NOMO-1 (cell line): ENCODE data around the gene DLEU7.

Experiments used
- DNase-seq, 2 experiments: peaks; one replicate each; lab custom pipeline; 2025; ENCODE audit not compliant: unreplicated experiment in 2 of 2; lab: John Stamatoyannopoulos, UW

DLEU7 gene

GRCh38 chr13:50843257-50844083 lies at the start of gene DLEU7:
DLEU7 (minus strand) TSS chr13:50843692; CDS start chr13:50843646, 46 bp downstream.
- no peak for DNase-seq

GRCh38 chr13:50892210-50892944 lies 48.9 kb upstream of the DLEU7 start:
- DNase-seq: no peak

GRCh38 chr13:50891206-50891605 lies 47.7 kb upstream of the DLEU7 start:
- DNase-seq: no peak

- no peak for DNase-seq
Observed at GRCh38 chr13:50889317-50889716, 45.8 kb upstream of the DLEU7 start.

- DNase-seq: no peak
Observed at GRCh38 chr13:50888362-50888761, 44.9 kb upstream of the DLEU7 start.

- peak; percentile 32 to 75 for DNase-seq
Observed at GRCh38 chr13:50887151-50887550, 43.7 kb upstream of the DLEU7 start.

GRCh38 chr13:50884265-50884664 lies 40.8 kb upstream of the DLEU7 start:
- peak in 1 of 2 experiments; percentile 14 for DNase-seq

GRCh38 chr13:50883728-50884127 lies 40.2 kb upstream of the DLEU7 start:
- DNase-seq: no peak

GRCh38 chr13:50882816-50883435 lies 39.4 kb upstream of the DLEU7 start:
- DNase-seq: peak in 1 of 2 experiments; percentile 69

- no peak for DNase-seq
Observed at GRCh38 chr13:50873991-50874390, 30.5 kb upstream of the DLEU7 start.

- DNase-seq: no peak
Observed at GRCh38 chr13:50873467-50873866, 30.0 kb upstream of the DLEU7 start.

GRCh38 chr13:50871405-50871804 lies 27.9 kb upstream of the DLEU7 start:
- DNase-seq: no peak

GRCh38 chr13:50867637-50867945 lies 24.1 kb upstream of the DLEU7 start:
- DNase-seq: no peak

- no peak for DNase-seq
Observed at GRCh38 chr13:50866817-50867636, 23.5 kb upstream of the DLEU7 start.

- no peak for DNase-seq
Observed at GRCh38 chr13:50864492-50864891, 21.0 kb upstream of the DLEU7 start.

GRCh38 chr13:50855681-50856080 lies 12.2 kb upstream of the DLEU7 start:
- no peak for DNase-seq

GRCh38 chr13:50850445-50850844 lies 7.0 kb upstream of the DLEU7 start:
- no peak for DNase-seq

GRCh38 chr13:50847501-50847900 lies 4.0 kb upstream of the DLEU7 start:
- DNase-seq: no peak

- no peak for DNase-seq
Observed at GRCh38 chr13:50846861-50847475, 3.5 kb upstream of the DLEU7 start.

- no peak for DNase-seq
Observed at GRCh38 chr13:50845211-50845610, 1.7 kb upstream of the DLEU7 start.
